H9 (cell line): ENCODE results near the gene CREB3L2. TPM values are rescaled to one million over a fixed set of nuclear protein-coding genes. Genes with fewer than 3 reads are reported as not detected.

ENCODE experiments used
- DNase-seq: peaks from one replicate; pipeline ENCODE4 v3.0.0-alpha.2; 2017
- H2AFZ ChIP-seq: one replicate; pipeline ENCODE4 v1.6.1; 2013; ENCODE audit warnings: mild to moderate bottlenecking, low read length, control low read depth, moderate library complexity
- H2AK5ac ChIP-seq: 2 replicates; pipeline ENCODE4 v1.6.1; 2013; ENCODE audit warnings: low read length, control low read depth, mixed read lengths; ENCODE audit not compliant: insufficient read length
- H2BK120ac ChIP-seq: one replicate; pipeline ENCODE4 v1.6.1; 2013; ENCODE audit warnings: low read depth, mild to moderate bottlenecking, low read length, control low read depth, inconsistent platforms; ENCODE audit not compliant: poor library complexity, severe bottlenecking
- H2BK12ac ChIP-seq: 2 replicates; pipeline ENCODE4 v1.6.1; 2013; ENCODE audit warnings: low read length, control low read depth, mixed read lengths, low read depth; ENCODE audit not compliant: insufficient read length
- H2BK15ac ChIP-seq: 2 replicates; pipeline ENCODE4 v1.6.1; 2013; ENCODE audit warnings: low read depth, low read length, control low read depth
- H2BK20ac ChIP-seq: one replicate; pipeline ENCODE4 v1.6.1; 2013; ENCODE audit warnings: low read depth, mild to moderate bottlenecking, low read length, control low read depth, inconsistent platforms; ENCODE audit not compliant: poor library complexity, severe bottlenecking
- H2BK5ac ChIP-seq: 2 replicates; pipeline ENCODE4 v1.6.1; 2013; ENCODE audit warnings: low read length, control low read depth, mixed read lengths; ENCODE audit not compliant: insufficient read length
- H3K14ac ChIP-seq: 2 replicates; pipeline ENCODE4 v1.6.1; 2013; ENCODE audit warnings: low read length, control low read depth; ENCODE audit not compliant: insufficient read depth
- H3K18ac ChIP-seq: 2 replicates; pipeline ENCODE4 v1.6.1; 2013; ENCODE audit warnings: low read depth, mild to moderate bottlenecking, mixed read lengths, low read length, control low read depth; ENCODE audit not compliant: insufficient read length
- H3K23ac ChIP-seq: 2 replicates; pipeline ENCODE4 v1.6.1; 2013; ENCODE audit warnings: low read length, control low read depth, mixed read lengths, low read depth; ENCODE audit not compliant: insufficient read length
- H3K23me2 ChIP-seq: 2 replicates; pipeline ENCODE4 v1.6.1; 2013; ENCODE audit warnings: low read depth, mild to moderate bottlenecking, mixed read lengths, low read length, control low read depth; ENCODE audit not compliant: insufficient read length, poor library complexity, severe bottlenecking
- H3K27ac ChIP-seq: 2 replicates; pipeline ENCODE4 v1.5.1; 2013; ENCODE audit warnings: low read length, control low read depth, mixed read lengths, low read depth; ENCODE audit not compliant: insufficient read length
- H3K27me3 ChIP-seq: 2 replicates; pipeline ENCODE4 v1.6.1; 2013; ENCODE audit warnings: low read length, control low read depth, inconsistent platforms; ENCODE audit not compliant: insufficient read depth
- H3K4ac ChIP-seq: 2 replicates; pipeline ENCODE4 v1.6.1; 2013; ENCODE audit warnings: low read depth, mild to moderate bottlenecking, control low read depth, inconsistent platforms, low read length, moderate library complexity
- H3K4me1 ChIP-seq: 2 replicates; pipeline ENCODE4 v1.6.1; 2013; ENCODE audit warnings: low read length, control low read depth, inconsistent platforms; ENCODE audit not compliant: insufficient read depth
- H3K4me2 ChIP-seq: 2 replicates; pipeline ENCODE4 v1.6.1; 2013; ENCODE audit warnings: low read length, control low read depth, mixed read lengths; ENCODE audit not compliant: insufficient read length, insufficient read depth
- H3K56ac ChIP-seq: 2 replicates; pipeline ENCODE4 v1.6.1; 2013; ENCODE audit warnings: low read depth, mild to moderate bottlenecking, mixed read lengths, low read length, control low read depth; ENCODE audit not compliant: insufficient read length
- H3K79me1 ChIP-seq: 2 replicates; pipeline ENCODE4 v1.6.1; 2013; ENCODE audit warnings: low read depth, mild to moderate bottlenecking, moderate library complexity, low read length, control low read depth, inconsistent platforms; ENCODE audit not compliant: insufficient read depth, poor library complexity, severe bottlenecking
- H3K79me2 ChIP-seq: 2 replicates; pipeline ENCODE4 v1.6.1; 2013; ENCODE audit warnings: low read length, control low read depth, inconsistent platforms; ENCODE audit not compliant: insufficient read depth
- H3K9ac ChIP-seq: 2 replicates; pipeline ENCODE4 v1.6.1; 2013; ENCODE audit warnings: low read length, control low read depth, mixed read lengths; ENCODE audit not compliant: insufficient read length; ENCODE audit errors: extremely low read depth
- H3K9me3 ChIP-seq: one replicate; pipeline ENCODE4 v1.6.1; 2013; ENCODE audit warnings: low read depth, low read length, inconsistent platforms; ENCODE audit not compliant: control insufficient read depth
- H3T11ph ChIP-seq: one replicate; pipeline ENCODE4 v1.6.1; 2013; ENCODE audit warnings: mild to moderate bottlenecking, low read length, control low read depth, inconsistent platforms
- H4K20me1 ChIP-seq: one replicate; pipeline ENCODE4 v1.6.1; 2013; ENCODE audit not compliant: control insufficient read depth, insufficient read length, insufficient read depth
- H4K5ac ChIP-seq: 2 replicates; pipeline ENCODE4 v1.6.1; 2013; ENCODE audit warnings: low read depth, mild to moderate bottlenecking, mixed read lengths, low read length, control low read depth; ENCODE audit not compliant: insufficient read length
- H4K8ac ChIP-seq: replicated peaks from 2 replicates; pipeline ENCODE4 v1.6.1; 2013; ENCODE audit warnings: low read length, control low read depth, mixed read lengths, low read depth; ENCODE audit not compliant: insufficient read length
- H4K91ac ChIP-seq: 2 replicates; pipeline ENCODE4 v1.6.1; 2013; ENCODE audit warnings: low read depth, mild to moderate bottlenecking, moderate library complexity, mixed read lengths, low read length, control low read depth; ENCODE audit not compliant: insufficient read length
- H3K27ac Mint-ChIP-seq, 3 experiments: 2 replicates in 2 of 3; 3 replicates in 1 of 3; pipeline ENCODE4 v1.8.0; 2020 to 2021; ENCODE audit warnings: mixed read lengths in 3 of 3, mild to moderate bottlenecking in 1 of 3, moderate library complexity in 1 of 3
- H3K27me3 Mint-ChIP-seq: 2 replicates; pipeline ENCODE4 v1.8.0; 2021; ENCODE audit warnings: low read depth, mild to moderate bottlenecking, moderate library complexity, mixed read lengths
- H3K36me3 Mint-ChIP-seq, 3 experiments: 2 replicates in 2 of 3; 3 replicates in 1 of 3; pipeline ENCODE4 v1.8.0; 2020 to 2021; ENCODE audit warnings: low read depth in 3 of 3, mixed read lengths in 3 of 3; ENCODE audit not compliant: insufficient read depth in 1 of 3
- H3K4me1 Mint-ChIP-seq, 2 experiments: 2 replicates each; pipeline ENCODE4 v1.8.0; 2020; ENCODE audit warnings: mixed read lengths in 2 of 2
- H3K4me3 Mint-ChIP-seq, 2 experiments: 2 replicates in 1 of 2; 3 replicates in 1 of 2; pipeline ENCODE4 v1.8.0; 2020 to 2021; ENCODE audit warnings: mild to moderate bottlenecking in 2 of 2, mixed read lengths in 2 of 2, moderate library complexity in 1 of 2
- H3K9me3 Mint-ChIP-seq, 2 experiments: 2 replicates in 1 of 2; 3 replicates in 1 of 2; pipeline ENCODE4 v1.8.0; 2020; ENCODE audit warnings: mild to moderate bottlenecking in 2 of 2, mixed read lengths in 2 of 2, moderate library complexity in 1 of 2
- CTCF ChIP-seq: fragments of 200-600 bp; sonication (generic); conservative IDR thresholded peaks from 3 replicates; pipeline ENCODE4 v1.8.0; 2021; ENCODE audit warnings: antibody characterized with exemption, mild to moderate bottlenecking
- whole genome bisulfite sequencing: extraction: QIAGEN DNeasy Blood & Tissue Kit; methylation state at CpG from one replicate; pipeline ENCODE4 v1.1.7; 2013; ENCODE audit warnings: missing lambda C conversion rate, low lambda C conversion rate, mixed read lengths; ENCODE audit not compliant: insufficient read length; ENCODE audit errors: extremely low coverage; 5-methylcytosine and 5-hydroxymethylcytosine counted together
- total RNA-seq: library from RNA; stranded (reverse); gene quantifications from 2 replicates; pipeline ENCODE4 v1.2.1, GENCODE V29; 2021

The CREB3L2 gene
- total RNA-seq, 1 experiment from 2014 or later, result 60.7 TPM

GRCh38 chr7:137885678-137886077 lies 116.2 kb downstream of the CREB3L2 start:
- H4K8ac ChIP-seq, result no peak overlapping the region
- peak overlapping the region; percentile 34 for H3K18ac ChIP-seq
- H3K4me2 ChIP-seq, result no peak overlapping the region
- H4K5ac ChIP-seq, result no peak overlapping the region
- H3K14ac ChIP-seq, result peak overlapping the region; percentile 42; the same call in 1 of the 2 replicates
- H3K23ac ChIP-seq, result no peak overlapping the region
- peaks cover 7% of the 10 kb centered on the region; the same call in 1 of the 2 replicates for H3K4me1 ChIP-seq
- H4K20me1 ChIP-seq, result no peaks in the 10 kb centered on the region
- H3K9me3 ChIP-seq, result no peaks in the 10 kb centered on the region
- no peak overlapping the region for H2BK15ac ChIP-seq
- no peaks in the 10 kb centered on the region for H3K79me1 ChIP-seq
- Mint-ChIP-seq H3K27ac (peak overlapping the region; percentile 82 to 88 (median 85); a peak in 6 of 7 replicates), H3K9me3 (peaks cover 9 to 11% of the 10 kb centered on the region in 2 experiments), H3K27me3 (no peaks in the 10 kb centered on the region; the same call in 1 of the 2 replicates), H3K36me3 (peaks cover 39 to 58% (median 51%) of the 10 kb centered on the region in 3 experiments), H3K4me3 (peak overlapping the region in 1 of 2 experiments; percentile 1; a peak in 1 of 5 replicates), H3K4me1 (peaks cover 35 to 39% of the 10 kb centered on the region in 2 experiments)
- no peak for DNase-seq
- no peaks in the 10 kb centered on the region for H3K79me2 ChIP-seq
- no peak overlapping the region for H4K91ac ChIP-seq
- no peak overlapping the region for H2BK5ac ChIP-seq
- H3K27me3 ChIP-seq, result no peaks in the 10 kb centered on the region
- no peaks in the 10 kb centered on the region for H3K23me2 ChIP-seq
- H3K4ac ChIP-seq, result no peak overlapping the region; the same call in 1 of the 2 replicates
- no peak overlapping the region for H2BK120ac ChIP-seq
- H3T11ph ChIP-seq, result no peak overlapping the region
- no peak overlapping the region for H2AK5ac ChIP-seq
- no peak overlapping the region for H3K9ac ChIP-seq
- no CpG with 5 or more reads among the region's 5 CpGs for WGBS
- H3K27ac ChIP-seq, result no peak overlapping the region
- no peak overlapping the region for H2BK20ac ChIP-seq
- H2BK12ac ChIP-seq, result no peak overlapping the region
- no peak overlapping the region for H2AFZ ChIP-seq
- no peak overlapping the region for H3K56ac ChIP-seq
- TF ChIP-seq CTCF, result no peak
